Astrocyte of the cerebellum (primary cell): ENCODE data around the gene DCLK2.

ENCODE experiments used
- DNase-seq: peaks from one replicate; pipeline ENCODE4 v3.0.0-alpha.2; 2011; ENCODE audit warnings: low read depth
- H3K4me3 ChIP-seq: 2 replicates; pipeline ENCODE4 v1.5.1; 2011; ENCODE audit warnings: mild to moderate bottlenecking, low read depth, low read length, moderate library complexity
- in situ Hi-C: cut with HindIII; loops from 2 replicates; pipeline ENCODE4 v1.10.0; 2017; ENCODE audit warnings: low sequenced_read_pairs
- TF ChIP-seq, protein P1 (sequence below): IDR thresholded peaks from 2 replicates; pipeline ENCODE4 v1.5.1; 2012; ENCODE audit warnings: low read length, low read depth, moderate library complexity, mild to moderate bottlenecking; ENCODE audit errors: missing control alignments

Gene DCLK2

GRCh38 chr4:150104404-150105027, 26.3 kb downstream of the DCLK2 start:
- in situ Hi-C loops, result no loop called here
- no peak overlapping the region for H3K4me3 ChIP-seq
- no peak for DNase-seq
- TF ChIP-seq, protein P1, sequence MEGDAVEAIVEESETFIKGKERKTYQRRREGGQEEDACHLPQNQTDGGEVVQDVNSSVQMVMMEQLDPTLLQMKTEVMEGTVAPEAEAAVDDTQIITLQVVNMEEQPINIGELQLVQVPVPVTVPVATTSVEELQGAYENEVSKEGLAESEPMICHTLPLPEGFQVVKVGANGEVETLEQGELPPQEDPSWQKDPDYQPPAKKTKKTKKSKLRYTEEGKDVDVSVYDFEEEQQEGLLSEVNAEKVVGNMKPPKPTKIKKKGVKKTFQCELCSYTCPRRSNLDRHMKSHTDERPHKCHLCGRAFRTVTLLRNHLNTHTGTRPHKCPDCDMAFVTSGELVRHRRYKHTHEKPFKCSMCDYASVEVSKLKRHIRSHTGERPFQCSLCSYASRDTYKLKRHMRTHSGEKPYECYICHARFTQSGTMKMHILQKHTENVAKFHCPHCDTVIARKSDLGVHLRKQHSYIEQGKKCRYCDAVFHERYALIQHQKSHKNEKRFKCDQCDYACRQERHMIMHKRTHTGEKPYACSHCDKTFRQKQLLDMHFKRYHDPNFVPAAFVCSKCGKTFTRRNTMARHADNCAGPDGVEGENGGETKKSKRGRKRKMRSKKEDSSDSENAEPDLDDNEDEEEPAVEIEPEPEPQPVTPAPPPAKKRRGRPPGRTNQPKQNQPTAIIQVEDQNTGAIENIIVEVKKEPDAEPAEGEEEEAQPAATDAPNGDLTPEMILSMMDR, result no peak

DNA sequence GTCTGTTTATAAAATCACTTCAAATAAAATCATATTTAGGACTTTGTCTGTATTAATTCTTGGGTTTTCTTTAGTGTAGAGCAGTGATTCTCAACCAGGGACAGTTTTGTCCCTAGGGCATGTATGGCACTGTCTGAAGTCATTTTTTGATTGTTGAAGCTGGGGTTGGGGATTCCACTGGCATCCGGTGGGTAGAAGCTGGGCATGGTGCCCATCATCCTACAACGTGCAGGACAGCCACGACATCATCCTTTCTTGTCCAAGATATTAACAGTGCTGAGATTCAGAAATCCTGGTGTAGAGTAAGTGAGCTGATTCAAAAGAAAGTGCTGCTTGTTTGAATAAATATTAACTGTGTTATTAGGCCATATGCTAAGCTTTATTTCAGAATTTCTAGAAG, 28.6 kb downstream of the DCLK2 start:
- in situ Hi-C loops, result no loop called here
- TF ChIP-seq, protein P1, result no peak
- no peak for DNase-seq
- H3K4me3 ChIP-seq, result no peak overlapping the region

GRCh38 chr4:150108691-150109090, 30.4 kb downstream of the DCLK2 start:
- no peak overlapping the region for H3K4me3 ChIP-seq
- no peak for DNase-seq
- in situ Hi-C loops, result no loop called here
- TF ChIP-seq, protein P1, result no peak

DNA sequence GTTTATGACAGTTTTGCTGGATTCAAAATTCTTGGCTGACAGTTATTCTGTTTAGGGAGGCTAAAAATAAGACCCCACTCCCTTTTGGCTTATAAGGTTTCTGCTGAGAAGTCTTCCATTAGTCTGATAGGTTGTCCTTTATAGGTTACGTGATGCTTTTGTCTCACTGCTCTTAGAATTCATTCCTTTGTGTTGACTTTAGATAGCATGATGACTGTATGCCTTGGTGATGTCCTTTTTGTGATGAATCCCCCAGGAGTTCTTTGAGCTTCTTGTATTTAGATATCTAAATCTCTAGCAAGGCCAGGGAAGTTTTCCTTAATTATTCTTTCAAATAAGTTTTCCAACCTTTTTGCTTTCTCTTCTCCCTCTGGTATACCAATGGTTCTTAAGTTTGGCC, 36.4 kb downstream of the DCLK2 start:
- TF ChIP-seq, protein P1, result no peak
- no peak overlapping the region for H3K4me3 ChIP-seq
- in situ Hi-C loops, result no loop called here
- no peak for DNase-seq

GRCh38 chr4:150115851-150116250, 37.6 kb downstream of the DCLK2 start:
- in situ Hi-C loops, result no loop called here
- DNase-seq, result no peak
- TF ChIP-seq, protein P1, result no peak
- no peak overlapping the region for H3K4me3 ChIP-seq

GRCh38 chr4:150116506-150116905, 38.3 kb downstream of the DCLK2 start:
- no peak overlapping the region for H3K4me3 ChIP-seq
- in situ Hi-C loops, result no loop called here
- DNase-seq, result no peak
- TF ChIP-seq, protein P1, result no peak
